Measurements from ENCODE around the gene MLXIP.

DNA sequence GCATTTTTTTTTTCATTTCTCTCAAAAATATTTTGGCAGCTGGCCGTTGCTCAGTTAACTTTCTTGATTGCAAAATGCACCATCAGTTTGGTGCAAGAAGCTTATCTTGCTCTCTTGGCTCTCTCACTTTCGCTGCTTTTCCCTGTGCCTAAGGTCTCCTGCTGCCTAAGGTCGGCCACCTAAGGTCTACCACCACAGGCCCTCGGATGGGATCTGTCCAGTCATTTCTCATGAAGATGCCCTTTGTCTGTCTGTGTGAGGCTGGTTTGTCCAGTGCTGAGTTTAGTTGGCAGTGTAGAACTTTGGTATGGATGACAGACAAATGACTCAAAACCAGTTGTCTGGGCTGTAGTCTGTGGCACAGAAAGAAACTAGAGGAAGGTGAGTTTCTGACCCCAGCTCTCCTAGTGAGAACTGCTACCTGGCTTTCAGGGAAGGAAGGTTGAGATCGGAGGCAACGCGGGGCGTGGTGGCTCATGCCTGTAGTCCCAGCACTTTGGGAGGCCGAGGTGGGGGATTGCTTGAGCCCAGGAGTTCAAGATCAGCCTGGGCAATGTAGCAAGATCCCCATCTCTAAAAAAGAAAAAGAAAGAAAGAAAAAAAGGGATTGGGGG is 2.6 kb downstream of the MLXIP start:
- TF ChIP-seq, protein P1, sequence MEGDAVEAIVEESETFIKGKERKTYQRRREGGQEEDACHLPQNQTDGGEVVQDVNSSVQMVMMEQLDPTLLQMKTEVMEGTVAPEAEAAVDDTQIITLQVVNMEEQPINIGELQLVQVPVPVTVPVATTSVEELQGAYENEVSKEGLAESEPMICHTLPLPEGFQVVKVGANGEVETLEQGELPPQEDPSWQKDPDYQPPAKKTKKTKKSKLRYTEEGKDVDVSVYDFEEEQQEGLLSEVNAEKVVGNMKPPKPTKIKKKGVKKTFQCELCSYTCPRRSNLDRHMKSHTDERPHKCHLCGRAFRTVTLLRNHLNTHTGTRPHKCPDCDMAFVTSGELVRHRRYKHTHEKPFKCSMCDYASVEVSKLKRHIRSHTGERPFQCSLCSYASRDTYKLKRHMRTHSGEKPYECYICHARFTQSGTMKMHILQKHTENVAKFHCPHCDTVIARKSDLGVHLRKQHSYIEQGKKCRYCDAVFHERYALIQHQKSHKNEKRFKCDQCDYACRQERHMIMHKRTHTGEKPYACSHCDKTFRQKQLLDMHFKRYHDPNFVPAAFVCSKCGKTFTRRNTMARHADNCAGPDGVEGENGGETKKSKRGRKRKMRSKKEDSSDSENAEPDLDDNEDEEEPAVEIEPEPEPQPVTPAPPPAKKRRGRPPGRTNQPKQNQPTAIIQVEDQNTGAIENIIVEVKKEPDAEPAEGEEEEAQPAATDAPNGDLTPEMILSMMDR (IDR thresholded peaks at IDR 0.05): no peak
- TF ChIP-seq POLR2AphosphoS5 (IDR thresholded peaks at IDR 0.05): no peak
- TF ChIP-seq POLR2A (IDR thresholded peaks at IDR 0.05): no peak

Data from prostate gland (tissue), 2 donors.